ENCODE results near the gene PHF19. TPM values are rescaled to one million over a fixed set of nuclear protein-coding genes. Genes with fewer than 3 reads are reported as not detected.

The PHF19 gene
- total and polyA plus RNA-seq, 2 of the 8 experiments (the other 6 are each of a cell fraction or from before 2014, with no cell fraction given), result 28.2 to 31.8 TPM

GRCh38 chr9:120914953-120915352 is 38.0 kb upstream of the PHF19 start (continued):
- TF ChIP-seq SIN3A (conservative IDR thresholded peaks at IDR 0.05 in 1 of 2, IDR thresholded peaks at IDR 0.05 in 1 of 2; ENCODE audit: low read depth in 1 of 2, low read length in 2 of 2), result no peak
- TF ChIP-seq CREB1 (IDR thresholded peaks at IDR 0.05), result no peak
- no peak for TF ChIP-seq SIX5 (IDR thresholded peaks at IDR 0.05; ENCODE audit: low read depth, low read length)
- no peak for TF ChIP-seq EP300 (IDR thresholded peaks at IDR 0.05; ENCODE audit: borderline replicate concordance in 1 of 2, low read depth in 2 of 2, low read length in 2 of 2)
- TF ChIP-seq SAP30 (IDR thresholded peaks at IDR 0.05; ENCODE audit: insufficient read depth, insufficient replicate concordance, low read length), result no peak
